Measurements from ENCODE around the gene CREB5.

Gene CREB5

GRCh38 chr7:28792858-28793257, 380.5 kb downstream of the CREB5 start:
- peak; percentile 23 for DNase-seq (ENCODE audit: extremely low spot score)

DNA sequence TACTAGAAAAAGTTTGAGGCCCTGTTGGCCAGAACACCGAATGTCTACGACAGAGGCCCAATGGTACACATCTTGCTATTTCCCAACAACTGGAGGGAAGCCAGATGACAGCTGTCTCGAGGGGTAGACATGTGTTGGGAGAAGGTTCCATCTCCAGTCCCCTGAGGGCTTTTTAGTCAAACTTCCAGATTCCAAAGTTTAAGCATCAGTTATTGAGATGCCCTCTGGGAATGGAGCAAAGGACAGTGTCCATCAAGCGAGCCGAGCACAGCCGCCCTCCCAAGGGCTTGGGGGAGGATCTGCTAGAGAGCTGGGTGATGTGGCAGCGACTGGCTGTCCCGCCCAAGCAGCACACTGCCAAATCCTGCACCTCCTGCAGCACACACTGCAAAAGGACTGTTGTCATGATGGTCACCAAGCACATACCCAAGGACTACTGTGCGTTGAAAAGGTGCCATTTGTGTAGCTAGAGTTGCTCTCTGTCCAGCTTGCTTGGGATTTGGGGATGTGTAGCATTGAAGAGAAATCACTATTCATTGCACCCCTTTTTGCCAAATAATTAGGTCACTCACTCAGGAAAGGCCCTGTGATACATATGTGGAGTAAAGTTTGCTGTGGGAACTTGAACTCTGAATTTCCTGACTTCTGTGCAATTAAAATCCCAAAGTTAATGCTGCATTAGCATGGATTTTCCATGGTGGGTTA, 381.2 kb downstream of the CREB5 start:
- ChIA-PET CTCF (interaction anchor here (1.3 kb wide), 1 partner anchor 11 kb away, joined by 3 read pairs; no protein-coding TSS in a partner anchor), POLR2A (no interaction called here)
- DNase-seq (ENCODE audit: extremely low spot score) = no peak
- TF ChIP-seq, protein P1, sequence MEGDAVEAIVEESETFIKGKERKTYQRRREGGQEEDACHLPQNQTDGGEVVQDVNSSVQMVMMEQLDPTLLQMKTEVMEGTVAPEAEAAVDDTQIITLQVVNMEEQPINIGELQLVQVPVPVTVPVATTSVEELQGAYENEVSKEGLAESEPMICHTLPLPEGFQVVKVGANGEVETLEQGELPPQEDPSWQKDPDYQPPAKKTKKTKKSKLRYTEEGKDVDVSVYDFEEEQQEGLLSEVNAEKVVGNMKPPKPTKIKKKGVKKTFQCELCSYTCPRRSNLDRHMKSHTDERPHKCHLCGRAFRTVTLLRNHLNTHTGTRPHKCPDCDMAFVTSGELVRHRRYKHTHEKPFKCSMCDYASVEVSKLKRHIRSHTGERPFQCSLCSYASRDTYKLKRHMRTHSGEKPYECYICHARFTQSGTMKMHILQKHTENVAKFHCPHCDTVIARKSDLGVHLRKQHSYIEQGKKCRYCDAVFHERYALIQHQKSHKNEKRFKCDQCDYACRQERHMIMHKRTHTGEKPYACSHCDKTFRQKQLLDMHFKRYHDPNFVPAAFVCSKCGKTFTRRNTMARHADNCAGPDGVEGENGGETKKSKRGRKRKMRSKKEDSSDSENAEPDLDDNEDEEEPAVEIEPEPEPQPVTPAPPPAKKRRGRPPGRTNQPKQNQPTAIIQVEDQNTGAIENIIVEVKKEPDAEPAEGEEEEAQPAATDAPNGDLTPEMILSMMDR (IDR thresholded peaks at IDR 0.05; ENCODE audit: control extremely low read depth, extremely low read depth, low read depth, missing control alignments) = no peak

More at GRCh38 chr7:28792858-28793257, 380.5 kb downstream of the CREB5 start:
- ChIA-PET POLR2A (no interaction called here), CTCF (no interaction called here)
- TF ChIP-seq, protein P1 (IDR thresholded peaks at IDR 0.05; ENCODE audit: control extremely low read depth, extremely low read depth, low read depth, missing control alignments) = no peak

DNA sequence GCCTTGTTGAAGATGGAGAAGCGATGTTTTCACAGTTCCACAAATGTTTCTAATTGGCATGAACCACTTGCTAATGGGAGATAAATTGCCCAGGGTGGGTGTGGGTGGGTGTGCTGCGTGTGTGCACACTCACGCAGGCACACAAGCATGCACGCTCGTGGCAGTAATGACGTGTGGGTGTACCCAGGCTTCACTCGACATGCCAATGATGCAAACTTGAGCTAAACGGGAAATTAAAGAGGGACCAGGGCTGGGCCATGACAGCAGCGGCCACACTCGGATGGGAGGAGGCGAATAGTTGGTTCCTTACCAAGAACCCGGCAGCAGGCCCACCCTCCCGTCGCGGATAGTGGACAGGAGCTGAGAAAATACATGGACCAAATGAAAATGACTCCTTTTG, 386.0 kb downstream of the CREB5 start:
- DNase-seq (ENCODE audit: extremely low spot score) = no peak
- POLR2A ChIA-PET = no interaction called here
- TF ChIP-seq, protein P1 (IDR thresholded peaks at IDR 0.05; ENCODE audit: control extremely low read depth, extremely low read depth, low read depth, missing control alignments) = no peak
- CTCF ChIA-PET = interaction anchor here (0.8 to 1.0 kb wide), 5 partner anchors 8 to 28 kb away, joined by 3 to 4 read pairs (median 3); no protein-coding TSS in a partner anchor

- TF ChIP-seq, protein P1 (IDR thresholded peaks at IDR 0.05; ENCODE audit: control extremely low read depth, extremely low read depth, low read depth, missing control alignments) = no peak
- no peak for DNase-seq (ENCODE audit: extremely low spot score)
- ChIA-PET CTCF (interaction anchor here (1.1 kb wide), 1 partner anchor 25 kb away, joined by 3 read pairs; no protein-coding TSS in a partner anchor), POLR2A (no interaction called here)
Observed at GRCh38 chr7:28799619-28800018, 387.3 kb downstream of the CREB5 start.

DNA sequence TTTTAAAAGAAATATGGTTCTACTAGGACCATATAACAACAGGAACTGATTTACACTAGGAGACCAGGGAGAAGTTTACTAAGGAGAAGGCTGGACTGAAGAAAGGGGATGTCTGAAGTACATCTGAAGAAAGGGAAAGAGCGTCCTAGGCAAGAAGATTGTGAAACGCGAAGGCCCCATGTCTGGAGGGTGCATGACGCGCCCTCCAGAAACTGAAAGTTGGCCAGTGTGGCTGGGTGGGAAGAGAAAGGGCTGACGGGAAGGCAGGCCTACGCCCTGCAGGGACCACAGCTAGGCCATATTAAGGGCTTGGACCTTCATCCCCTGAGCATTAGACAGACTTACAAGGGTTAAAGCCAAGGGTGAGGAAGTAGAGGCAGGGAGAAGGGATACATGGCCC, 387.8 kb downstream of the CREB5 start:
- ChIA-PET CTCF (interaction anchor here (1.1 to 1.2 kb wide), 2 partner anchors 8 to 24 kb away, joined by 3 read pairs; no protein-coding TSS in a partner anchor), POLR2A (no interaction called here)
- DNase-seq (ENCODE audit: extremely low spot score) = no peak
- TF ChIP-seq, protein P1 (IDR thresholded peaks at IDR 0.05; ENCODE audit: control extremely low read depth, extremely low read depth, low read depth, missing control alignments) = no peak

DNA sequence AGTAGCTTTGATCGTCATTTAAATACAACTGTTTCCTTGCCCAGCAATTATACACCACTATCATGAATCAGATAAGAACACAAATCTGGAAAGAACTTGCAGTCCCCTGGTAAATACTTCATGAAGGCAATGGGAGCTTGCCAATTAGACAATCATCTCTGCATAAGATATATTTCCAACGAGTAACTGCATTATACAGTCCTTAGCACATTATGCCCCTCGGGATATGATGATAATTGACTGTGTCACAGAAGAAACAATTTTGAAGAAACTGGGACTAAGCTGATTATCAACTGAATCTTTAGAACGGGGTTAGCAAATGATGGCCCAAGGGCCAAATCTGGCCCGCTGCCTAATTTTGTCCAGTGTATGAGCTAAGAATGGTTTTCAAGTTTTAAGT, 390.1 kb downstream of the CREB5 start:
- CTCF ChIA-PET = interaction anchor here (0.8 to 1.1 kb wide), 3 partner anchors 11 to 204 kb away, joined by 3 to 7 read pairs (median 3); no protein-coding TSS in a partner anchor
- POLR2A ChIA-PET = no interaction called here
- TF ChIP-seq, protein P1 (IDR thresholded peaks at IDR 0.05; ENCODE audit: control extremely low read depth, extremely low read depth, low read depth, missing control alignments) = no peak
- DNase-seq (ENCODE audit: extremely low spot score) = no peak
